HG02884 (cell line): ENCODE measurements around the gene BANK1.

Experiments used
- ATAC-seq: cut with Tn5 transposase; IDR thresholded peaks from one replicate; pipeline ENCODE4 v1.9.1; 2021; ENCODE audit warnings: mild to moderate bottlenecking, moderate library complexity; ENCODE audit not compliant: unreplicated experiment

BANK1 gene

DNA sequence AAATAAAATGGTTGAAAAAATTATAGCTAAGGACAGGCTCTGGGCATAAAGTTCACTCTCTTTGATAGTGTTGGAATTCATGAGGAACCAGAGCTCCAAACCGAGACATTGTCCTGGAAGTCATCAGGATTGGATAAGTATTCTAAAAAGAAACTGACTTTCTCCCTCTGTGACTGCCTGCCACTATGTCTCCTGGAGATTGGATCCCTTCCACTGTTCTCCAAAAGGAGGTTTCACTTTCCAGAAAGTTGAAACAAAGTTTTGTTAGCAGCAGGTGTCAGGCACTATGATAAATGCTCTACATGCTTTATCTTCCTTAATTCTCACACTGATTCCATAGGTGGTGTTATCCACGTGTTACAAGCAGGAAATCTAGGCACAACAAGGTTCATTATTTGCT lies 16.8 kb downstream of the BANK1 start:
- ATAC-seq, result peak; percentile 30

DNA sequence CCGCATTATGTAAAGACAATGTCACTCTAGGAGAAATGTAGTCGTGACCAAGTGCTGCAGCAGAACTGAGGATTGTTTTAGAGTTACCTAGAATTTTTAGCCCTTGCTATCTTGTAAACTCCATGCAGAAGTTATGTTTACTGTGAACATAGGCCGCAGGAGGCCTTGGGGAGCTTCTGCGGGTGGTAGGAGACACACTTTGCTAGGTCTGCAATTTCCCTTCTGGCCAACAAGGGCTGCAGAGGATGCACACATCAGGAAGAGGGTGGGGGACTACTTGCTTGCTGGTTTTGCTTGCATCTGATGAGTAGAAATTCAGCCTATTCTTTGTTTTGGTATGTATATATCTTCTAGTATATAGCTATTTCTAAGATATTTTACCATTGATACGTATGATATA lies 23.1 kb downstream of the BANK1 start:
- ATAC-seq, result peak; percentile 89

DNA sequence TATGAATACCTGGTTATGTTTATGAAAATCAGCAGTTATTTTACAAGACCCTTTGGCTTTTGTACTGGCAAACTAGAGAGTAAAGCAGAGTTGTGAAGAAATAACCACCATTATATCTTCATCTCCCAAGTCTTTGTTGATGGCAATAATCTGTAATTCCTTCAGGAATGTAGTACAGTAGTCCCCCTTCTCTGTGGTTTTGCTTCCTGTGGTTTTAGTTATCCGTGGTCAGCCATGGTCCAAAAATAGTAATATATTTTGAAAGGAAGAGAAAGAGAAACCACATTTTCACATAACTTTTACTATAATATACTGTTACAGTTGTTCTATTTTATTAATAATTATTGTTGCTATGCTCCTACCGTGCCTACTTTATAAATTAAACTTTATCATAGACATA lies 27.8 kb downstream of the BANK1 start:
- no peak for ATAC-seq

DNA sequence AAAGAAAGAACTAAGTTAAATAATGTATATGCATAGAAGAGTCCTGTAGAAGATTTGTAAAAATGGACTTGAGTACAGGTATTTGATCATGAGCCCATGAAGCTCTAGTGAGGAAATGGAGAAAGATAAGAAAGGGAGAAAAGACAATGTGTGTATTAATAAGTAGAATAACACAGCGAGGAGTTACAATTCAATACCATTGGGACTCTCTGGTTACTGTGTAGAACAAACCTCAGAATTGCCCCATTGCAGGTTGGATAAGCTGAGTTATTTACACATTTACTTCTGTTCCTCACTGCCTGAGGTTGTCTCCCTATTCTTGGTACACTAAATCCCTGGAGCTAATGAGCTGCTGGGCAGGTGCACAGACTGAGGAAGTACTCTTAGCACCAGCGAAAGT lies 33.3 kb downstream of the BANK1 start:
- no peak for ATAC-seq

DNA sequence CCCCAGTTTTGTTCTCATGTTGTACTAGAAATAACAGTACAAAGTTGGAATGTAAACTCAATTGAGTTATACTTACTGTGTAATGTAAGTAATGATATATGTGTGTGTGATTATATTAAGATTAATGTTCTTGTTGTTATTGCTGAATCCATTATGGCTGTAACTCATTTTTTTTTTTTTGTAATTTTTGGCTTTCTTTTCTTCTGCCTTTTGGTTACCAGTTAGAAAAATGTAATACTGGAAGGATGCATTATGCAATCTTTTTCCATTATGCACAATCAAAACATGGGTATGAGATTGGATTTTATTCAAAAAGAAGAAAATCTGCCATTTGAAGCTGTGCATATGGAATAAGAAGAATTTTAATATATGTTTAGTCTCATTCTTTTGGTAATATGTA lies 34.0 kb downstream of the BANK1 start:
- no peak for ATAC-seq

DNA sequence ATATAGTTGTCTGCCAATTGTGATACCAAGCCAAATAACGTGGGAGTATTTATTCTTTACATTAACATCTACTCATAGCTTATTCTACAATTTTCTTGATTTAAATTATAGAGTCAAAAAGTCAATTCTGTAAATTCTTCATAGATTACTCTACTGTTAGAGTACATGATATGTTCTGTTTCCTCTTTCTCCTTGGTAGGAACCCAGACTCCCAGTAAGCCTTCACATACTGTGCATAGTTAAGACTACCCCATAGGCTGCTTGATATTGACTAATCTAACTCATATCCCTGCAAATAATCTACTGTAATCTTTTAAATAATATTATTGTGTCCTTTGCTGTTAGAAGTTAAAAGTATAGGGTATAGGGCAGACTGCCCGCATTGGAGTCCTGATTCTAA lies 35.4 kb downstream of the BANK1 start:
- ATAC-seq, result no peak

DNA sequence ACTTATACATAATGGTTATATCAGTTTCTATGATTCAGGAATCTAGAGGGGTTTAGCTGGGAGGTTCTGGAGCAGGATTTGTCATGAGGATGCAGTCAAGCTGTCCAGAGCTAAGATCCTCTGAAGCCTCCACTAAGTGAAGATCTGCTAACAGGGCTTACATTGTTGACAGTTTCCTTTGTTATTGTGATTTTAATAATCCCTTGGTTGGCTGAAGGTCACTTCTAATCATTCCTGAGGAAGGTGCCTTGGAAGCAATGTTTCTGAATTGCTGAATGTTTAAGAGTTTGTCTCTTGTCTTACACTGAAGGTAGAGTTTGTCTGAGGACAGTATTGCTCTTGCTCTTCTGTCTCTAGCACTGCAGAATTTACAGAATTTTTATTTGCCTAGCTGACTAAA lies 41.3 kb downstream of the BANK1 start:
- ATAC-seq, result no peak

DNA sequence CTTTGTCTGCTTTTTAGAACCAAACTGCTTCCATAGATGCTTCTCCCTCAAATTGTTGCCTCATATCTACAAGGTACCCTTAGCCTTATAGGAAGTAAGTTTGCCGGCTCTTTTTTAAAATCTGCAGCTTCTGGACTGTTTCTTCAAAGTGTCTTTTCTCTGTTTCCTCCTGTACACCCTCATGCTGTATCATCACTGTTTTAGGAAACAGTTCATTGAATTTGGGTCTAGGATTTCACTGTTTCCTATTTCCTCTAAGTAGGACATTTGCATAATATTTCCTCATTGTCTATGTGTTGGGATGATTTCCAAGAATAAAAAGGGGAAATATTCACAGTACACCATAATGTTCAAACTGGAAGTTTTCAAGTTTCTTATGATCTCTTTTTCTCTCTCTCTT lies 43.0 kb downstream of the BANK1 start:
- ATAC-seq, result no peak

DNA sequence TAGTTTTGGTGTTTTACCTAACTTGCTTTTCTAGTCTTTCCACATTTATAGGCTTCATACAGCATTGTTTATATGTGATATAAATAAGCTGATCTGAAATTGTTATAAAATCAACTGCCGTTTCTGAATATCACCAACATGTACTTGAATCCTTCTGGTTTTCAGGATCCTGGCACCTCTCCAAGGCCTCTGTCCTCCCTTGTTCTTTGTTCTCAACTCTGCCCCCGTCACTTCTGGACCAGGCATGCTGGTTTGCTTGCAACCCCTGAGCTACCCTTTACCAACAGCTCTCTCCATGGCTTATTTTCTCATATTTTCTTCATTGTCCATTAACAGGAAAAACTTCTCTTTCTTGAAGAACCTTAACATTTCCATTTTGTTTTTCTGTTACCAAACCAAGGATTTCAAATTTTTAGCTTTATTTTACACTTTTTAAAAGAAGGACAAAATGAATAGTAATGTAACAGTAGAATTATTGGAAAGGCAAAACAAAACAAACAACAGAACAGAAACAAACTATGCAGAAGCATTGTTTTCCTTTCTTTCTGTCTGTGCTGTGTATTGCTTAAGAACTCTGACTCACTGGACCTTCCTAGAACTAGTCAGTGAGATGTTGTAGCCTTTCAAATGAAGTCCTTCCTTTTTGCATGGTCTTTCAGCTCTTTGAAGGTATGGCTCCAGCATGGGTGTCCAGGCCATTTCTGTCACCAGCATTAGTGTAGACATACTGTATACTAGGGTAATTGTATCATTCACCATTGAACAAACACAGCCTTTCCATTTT lies 44.8 kb downstream of the BANK1 start:
- ATAC-seq, result no peak

DNA sequence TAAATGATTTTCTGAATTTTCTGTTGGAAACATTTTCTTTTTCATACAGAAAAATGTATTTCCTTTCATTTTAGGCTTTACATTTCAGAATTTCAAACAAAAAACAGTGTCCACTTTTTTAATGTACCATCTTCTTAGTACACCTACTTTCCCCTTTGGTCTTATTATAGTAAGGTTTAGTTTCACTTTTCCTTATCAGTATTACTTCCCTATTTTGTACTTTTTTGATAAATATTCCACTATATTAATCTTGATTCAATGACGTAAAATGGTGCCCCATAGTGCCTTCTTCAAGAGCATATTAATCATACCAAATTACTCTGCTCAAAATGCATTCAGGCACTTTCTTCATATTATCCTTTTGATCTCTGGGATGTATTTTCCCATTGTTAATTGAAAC lies 52.5 kb downstream of the BANK1 start:
- no peak for ATAC-seq

DNA sequence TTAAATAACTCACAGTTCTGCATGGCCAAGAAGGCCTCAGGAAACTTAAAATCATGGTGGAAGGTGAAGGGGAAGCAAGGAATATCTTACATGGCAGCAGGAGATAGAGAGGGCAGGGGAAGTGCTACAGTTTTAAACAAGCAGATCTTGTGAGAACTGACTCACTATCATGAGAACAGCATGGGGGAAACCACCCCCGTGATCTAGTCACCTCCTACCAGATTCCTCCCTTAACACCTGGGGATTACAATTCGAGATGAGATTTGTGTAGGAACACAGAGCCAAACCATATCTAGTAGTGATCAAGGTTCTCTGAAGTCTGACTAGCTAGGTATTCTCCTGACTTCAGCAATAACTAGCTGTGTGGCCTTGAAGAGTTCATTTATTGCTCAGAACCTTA lies 56.0 kb downstream of the BANK1 start:
- ATAC-seq, result no peak

DNA sequence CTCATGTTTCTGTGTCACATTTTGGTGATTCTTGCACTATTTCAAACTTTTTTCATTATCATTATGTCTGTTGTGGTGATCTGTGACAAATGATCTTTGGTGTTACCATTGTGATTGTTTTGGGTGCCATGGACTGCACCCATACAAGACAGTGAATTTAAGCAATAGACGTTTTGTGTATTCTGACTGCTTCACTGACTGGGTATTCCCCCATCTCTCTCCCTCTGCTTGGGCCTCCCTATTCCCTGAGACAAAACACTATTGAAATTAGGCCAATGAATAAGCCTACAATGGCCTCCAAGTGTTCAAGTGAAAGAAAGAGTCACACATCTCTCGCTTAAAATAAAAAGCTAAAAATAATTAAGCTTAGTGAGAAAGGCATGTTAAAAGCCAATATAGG lies 60.2 kb downstream of the BANK1 start:
- ATAC-seq, result peak; percentile 44

DNA sequence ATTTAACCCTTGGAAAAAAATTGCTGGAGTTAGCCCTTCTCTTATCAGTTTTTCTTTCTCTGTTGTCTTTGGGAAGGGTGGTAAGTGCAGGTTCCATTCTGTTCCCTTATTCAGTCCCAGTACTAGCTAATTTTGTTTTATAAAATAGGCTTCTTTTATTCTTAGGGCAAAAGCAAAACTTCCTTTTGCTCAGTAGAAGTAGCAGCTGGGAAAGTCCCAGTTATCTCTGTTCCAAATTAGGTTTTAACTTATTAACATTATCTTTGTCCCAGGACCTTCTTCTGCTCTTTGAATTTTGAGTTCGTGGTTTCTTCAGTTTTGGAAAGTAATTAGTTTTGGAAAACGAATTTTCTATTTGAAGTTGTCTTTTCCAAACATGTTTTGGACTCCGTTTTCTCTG lies 61.1 kb downstream of the BANK1 start:
- ATAC-seq, result no peak

DNA sequence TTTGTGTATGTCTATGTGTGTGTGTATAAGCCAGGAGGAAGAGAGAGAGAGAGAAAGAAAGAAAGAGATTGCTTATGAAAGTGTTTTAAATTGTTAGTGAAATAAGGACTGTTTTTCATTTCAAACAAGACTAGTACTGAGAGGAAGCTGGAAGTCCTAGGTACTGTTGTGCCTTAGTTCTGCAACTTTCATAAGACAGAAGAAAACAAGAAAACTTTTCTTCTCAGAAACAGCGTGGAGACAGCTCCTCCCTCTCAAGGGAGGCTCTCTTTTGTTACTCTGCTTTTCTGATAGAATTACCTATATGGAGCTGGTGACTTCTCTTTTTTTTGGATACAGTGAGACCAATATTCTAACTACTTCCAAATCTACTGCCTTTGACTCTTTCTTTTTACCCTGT lies 62.5 kb downstream of the BANK1 start:
- ATAC-seq, result peak; percentile 57

DNA sequence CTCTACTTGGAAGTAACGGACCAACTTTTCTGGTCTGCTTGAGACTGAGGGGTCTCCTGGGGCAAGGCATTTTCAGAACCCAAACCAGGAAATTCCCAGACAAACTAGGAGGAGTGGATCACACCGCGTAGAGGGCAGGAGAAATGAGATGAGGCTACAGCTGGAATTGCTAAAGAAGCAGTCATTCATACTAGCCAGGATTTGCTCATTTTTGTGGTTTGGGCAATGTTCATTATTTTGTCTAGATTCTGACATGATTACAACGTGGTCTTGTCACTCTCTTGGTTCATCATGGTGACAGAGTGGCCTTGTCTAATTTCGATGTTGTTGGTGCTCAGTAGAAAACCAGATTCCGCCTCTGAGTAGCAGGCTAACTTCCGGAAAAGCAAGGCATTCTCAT lies 63.2 kb downstream of the BANK1 start:
- no peak for ATAC-seq

DNA sequence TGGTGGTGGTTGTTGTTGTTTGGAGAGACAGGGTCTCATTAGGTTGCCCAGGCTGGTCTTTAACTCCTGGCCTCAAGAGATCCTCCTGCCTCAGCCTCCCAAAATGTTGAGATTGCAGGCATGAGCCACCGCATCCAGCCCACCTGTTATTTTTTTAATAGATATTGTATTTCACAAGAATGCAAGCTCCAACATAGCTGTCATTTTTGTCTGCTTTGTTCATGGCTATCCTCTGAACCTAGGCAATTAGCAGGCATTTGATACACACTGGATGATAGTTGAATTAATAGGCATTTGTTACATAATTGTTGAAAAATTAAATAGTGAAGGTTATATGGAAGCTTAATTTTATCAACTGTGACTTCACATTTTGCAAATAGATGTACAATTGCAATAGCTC lies 64.7 kb downstream of the BANK1 start:
- ATAC-seq, result no peak

DNA sequence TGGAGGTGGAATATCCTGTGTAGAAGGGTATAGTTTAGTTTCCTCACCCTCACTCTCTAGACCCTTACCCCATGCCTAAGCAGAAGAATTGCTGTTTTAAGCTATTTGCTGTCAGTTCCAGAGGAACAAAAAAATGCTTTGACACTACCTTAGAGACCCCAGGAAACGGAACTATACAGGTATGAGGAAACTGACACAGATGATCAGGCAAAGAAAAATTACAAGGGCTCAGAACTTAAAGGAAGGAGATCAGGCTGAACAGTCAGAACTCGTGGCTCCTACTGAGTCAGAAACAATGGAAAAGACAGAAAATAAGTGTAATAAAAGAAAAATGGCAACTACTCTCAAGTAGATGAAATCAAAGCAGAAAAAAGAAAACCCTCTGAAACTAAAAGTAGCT lies 65.6 kb downstream of the BANK1 start:
- ATAC-seq, result no peak

DNA sequence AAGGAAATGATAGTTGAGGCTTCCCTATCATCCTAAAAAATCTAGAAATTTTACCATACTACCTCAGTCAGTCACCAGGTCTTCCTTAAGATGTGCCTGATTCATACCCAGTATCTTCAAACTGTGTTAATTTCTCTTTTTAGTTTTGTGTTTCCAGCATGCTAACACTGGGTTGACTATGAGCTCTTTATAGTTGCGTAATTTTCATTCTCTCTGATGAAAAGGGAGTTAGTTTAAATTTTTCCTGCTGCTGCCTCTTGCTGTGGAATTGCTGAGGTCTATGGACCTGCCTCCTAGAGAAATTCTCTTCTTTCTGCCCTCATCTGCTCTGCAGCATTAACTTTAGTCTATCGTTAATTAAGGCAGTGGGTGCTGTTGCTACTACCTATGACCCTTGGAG lies 66.6 kb downstream of the BANK1 start:
- ATAC-seq, result no peak

DNA sequence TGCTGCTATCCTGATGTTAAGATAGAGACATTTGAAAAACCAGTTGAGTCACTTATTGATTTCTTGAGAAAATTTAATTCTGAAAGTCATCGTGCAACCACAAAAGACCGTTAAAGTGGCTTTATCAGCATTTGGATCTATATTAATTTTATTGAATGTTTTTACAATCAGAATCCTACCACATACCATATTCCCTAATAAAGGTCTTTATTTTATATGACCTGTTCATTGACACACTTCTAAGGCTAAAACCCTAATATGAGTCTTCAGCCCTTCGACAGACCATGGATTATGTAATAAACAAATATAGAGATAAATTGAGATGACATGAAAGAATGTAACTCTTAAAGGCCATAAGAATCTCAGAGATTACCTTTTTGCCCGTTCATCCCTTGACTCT lies 68.1 kb downstream of the BANK1 start:
- no peak for ATAC-seq

DNA sequence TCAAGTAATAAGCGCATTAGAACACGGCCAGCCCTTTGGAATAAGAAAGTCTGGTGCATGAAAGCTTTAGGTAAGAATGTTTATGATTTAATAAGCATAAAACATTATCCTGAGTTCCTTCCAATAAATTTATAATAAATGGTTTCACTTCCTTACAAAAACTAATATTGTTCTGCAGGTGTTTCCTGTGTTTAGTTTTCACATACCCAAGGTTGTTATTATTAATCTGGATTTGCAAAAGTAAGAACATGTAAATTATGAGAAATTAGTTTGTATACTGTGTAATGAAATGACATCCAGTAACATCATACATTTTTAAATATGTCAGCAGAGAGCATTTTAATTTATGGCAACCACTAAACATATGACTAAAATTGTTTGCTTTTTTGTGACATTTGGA lies 72.1 kb downstream of the BANK1 start:
- no peak for ATAC-seq

DNA sequence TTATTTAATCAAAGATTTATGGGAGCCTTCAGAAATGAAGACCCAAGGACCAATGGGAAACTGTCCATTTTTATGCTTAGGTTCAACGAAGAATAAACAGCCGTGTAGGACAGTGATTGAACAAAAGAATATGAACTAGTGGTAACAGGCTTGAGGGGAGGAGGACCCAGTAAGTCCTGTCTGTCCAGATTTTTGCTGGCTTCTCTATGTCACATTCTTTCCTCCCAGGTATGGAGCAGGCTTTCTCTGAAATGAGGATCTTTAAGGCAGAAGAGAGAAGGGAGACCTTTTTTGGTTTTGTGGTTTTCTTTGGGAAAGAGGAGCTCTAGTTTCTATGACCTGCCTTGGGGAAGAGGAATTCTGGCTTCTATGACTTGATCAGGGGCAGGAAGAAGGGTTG lies 74.1 kb downstream of the BANK1 start:
- no peak for ATAC-seq

DNA sequence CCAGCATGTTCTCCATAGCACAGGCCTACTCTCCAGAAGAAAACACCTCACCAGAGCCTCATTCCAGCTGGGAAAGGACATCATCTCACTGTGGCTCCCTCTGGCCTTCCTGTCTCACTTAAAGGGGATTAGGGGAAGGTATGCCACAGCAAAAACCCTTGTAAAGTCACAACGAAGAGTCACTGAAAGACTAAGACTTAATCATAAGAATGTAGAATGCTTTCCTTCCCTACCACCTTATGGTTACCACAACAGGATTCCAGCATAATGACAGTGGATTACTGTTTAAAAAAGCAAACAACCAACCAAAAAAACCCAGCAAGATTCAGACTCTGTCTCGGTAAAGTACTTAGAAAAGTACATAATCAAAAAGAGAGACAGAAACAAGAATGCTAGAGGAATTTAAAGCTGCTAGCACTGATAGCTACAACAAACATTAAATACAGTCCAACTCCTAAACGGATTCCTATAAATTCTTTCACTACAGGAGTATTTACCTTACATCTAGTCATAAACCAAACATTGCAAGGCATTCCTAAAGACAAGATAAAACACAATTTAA lies 75.1 kb downstream of the BANK1 start:
- no peak for ATAC-seq

DNA sequence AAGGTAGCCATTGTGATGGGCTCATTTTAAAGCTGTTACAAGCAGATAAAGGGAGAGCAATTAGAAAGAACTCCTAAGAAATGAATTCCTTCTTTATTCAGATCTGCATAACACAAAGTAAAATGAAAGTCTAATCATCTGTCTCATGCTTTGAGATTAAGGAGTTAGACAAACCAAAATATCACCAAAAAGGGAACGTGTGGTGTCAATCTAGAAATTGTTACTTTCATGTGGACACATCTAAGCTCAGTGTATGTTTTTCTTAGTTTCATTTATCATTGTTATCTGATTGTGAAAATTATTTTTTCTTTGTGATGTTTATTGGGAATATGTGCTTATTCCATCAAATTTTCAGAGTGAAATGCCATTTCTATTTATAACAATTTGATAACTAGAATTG lies 80.3 kb downstream of the BANK1 start:
- no peak for ATAC-seq
